IPS-18c (cell line): ENCODE data around the gene PAX5.

Source experiments
- H3K4me3 ChIP-seq: 2 replicates; pipeline ENCODE4 v1.7.0; 2013; ENCODE audit warnings: low read depth, mild to moderate bottlenecking, low read length, moderate library complexity; ENCODE audit not compliant: insufficient read depth
- H3K9me3 ChIP-seq: one replicate; pipeline ENCODE4 v1.6.1; 2013; ENCODE audit warnings: mild to moderate bottlenecking, low read length, moderate library complexity; ENCODE audit not compliant: control insufficient read depth, insufficient read depth

The PAX5 gene

DNA sequence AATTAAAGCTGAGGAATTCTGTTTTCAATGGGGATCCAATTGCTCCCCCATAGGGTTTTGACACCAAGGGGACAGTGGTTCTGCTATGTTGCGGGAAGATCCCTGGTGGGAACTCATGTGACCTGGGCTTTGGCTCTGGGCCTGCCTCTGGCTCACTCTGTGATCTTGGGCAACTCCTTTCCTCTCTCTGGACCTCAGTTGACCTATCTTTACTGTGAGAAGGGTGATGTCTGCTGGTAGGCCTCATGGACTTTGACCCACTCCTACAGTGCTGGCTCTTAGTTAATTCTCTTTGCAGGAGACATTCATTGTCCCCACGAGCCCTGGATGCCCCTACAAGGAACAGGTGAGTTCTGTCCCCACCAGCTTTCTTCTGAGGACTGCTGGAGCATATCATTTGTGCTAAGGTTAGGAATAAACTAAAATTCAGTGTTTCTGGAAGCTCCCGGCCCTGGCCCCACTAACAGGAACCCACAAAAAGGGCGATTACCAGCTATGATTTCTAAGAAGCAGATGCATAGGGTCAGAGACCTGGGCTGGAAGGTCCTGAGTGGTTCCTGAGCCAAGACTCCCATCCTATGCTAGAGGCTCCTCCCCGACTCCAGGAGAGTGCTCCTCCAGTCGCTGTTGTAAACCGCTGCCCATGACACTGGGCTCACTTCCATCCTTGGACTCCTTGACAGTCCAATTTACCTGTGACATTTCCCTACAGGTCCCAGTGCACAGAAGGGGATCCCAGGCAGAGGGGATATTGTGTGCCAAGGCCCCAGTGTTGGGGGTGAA lies 218.3 kb downstream of the PAX5 start:
- H3K9me3 ChIP-seq = no peaks in the 10 kb centered on the region
- no peak overlapping the region for H3K4me3 ChIP-seq

DNA sequence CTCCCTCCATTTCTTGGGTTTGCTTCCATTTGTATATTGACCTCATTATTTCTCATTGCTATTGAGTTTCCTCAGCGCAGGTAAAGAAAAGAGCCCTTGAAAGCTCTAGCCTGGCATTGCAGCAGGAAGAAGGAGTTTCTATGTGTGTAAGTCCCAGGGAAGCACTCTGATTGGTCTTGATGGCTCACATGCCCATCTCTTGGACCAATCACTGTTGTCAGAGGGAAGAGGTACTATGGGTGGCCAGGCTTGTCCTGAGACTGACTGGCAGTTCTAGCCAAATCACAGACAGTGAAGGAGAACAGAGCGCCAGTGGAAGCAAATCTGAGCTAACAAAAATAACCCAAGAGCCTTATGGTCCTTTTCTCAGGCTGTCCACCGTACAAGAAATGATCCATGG lies 219.0 kb downstream of the PAX5 start:
- no peak overlapping the region for H3K4me3 ChIP-seq
- no peaks in the 10 kb centered on the region for H3K9me3 ChIP-seq

DNA sequence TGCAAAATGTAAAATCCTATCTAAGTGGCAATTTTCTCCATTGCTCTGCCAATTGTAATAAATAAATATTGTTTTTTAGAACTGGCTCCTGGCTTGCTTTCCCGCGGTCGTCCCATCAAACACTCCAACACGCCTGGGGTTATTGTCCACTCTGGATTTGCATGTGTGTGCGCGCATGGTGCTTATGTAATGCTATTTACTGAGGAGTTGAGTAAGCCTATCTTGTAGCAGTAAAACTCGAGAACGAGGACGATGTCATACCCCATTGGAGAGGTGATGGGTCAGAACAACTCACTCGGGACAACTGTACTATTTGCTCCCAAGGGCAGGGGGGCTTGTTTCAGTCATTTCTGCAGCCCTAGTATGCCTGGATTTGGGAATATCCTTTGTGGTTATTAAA lies 220.9 kb downstream of the PAX5 start:
- H3K4me3 ChIP-seq = no peak overlapping the region
- no peaks in the 10 kb centered on the region for H3K9me3 ChIP-seq

DNA sequence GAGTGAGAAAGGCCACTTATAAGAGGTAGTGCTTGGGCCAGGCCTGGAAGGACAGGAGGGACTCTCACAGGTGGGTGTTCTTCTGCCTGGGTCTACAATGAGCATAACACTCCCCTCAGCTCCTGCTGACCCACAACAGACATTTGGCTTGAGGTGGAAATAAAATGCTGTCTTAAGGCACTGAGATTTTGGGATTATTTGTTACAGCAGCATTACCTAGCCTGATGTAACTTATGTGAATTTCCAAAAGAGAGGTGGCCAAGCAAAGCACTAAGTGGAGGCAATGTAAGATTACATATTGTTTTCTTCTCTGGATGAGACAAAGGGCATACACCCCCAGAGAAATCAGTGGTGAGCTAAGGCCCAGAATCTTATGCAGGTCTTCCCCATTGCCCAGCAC lies 221.5 kb downstream of the PAX5 start:
- H3K4me3 ChIP-seq = no peak overlapping the region
- H3K9me3 ChIP-seq = no peaks in the 10 kb centered on the region

DNA sequence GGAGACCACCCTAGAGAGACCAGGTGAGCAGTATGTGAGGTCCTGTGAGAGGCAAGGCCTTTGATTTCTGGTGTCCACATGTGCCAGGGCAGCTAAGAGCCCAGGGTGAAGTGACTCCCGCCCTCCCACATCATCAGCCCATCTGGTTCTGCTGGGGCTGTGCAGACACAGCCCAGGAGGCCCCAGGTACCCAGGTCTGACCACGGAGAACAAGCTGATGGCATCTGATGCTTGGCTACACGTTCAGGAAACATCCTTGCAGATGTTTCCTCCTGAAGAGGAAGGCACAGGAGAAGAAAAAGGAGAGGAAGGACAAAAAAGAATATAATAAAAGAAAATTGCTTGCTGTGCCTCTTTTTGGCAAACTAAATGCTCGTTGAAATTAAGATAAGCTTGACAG lies 225.8 kb downstream of the PAX5 start:
- Histone ChIP-seq H3K9me3 (no peaks in the 10 kb centered on the region), H3K4me3 (no peak overlapping the region)

DNA sequence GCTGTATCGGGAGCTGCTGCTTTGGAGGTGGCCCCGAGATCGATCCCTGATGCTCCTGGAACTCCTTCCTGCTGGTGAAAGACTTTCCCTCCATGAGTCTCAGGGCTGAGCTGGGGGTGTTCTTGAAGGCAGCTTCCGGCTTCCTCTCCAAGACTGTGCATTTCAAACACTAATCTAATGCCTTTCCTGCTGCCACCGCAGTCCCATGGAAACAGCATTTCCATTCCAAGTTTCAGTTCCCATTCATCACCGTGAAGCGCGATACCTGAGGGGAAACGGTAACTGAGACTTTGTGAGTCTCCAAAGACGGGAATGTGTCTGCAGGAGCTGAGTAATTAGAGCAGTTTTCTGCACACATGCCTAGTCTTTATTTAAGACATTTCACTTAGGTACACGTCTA lies 230.1 kb downstream of the PAX5 start:
- Histone ChIP-seq H3K9me3 (no peaks in the 10 kb centered on the region), H3K4me3 (no peak overlapping the region)

DNA sequence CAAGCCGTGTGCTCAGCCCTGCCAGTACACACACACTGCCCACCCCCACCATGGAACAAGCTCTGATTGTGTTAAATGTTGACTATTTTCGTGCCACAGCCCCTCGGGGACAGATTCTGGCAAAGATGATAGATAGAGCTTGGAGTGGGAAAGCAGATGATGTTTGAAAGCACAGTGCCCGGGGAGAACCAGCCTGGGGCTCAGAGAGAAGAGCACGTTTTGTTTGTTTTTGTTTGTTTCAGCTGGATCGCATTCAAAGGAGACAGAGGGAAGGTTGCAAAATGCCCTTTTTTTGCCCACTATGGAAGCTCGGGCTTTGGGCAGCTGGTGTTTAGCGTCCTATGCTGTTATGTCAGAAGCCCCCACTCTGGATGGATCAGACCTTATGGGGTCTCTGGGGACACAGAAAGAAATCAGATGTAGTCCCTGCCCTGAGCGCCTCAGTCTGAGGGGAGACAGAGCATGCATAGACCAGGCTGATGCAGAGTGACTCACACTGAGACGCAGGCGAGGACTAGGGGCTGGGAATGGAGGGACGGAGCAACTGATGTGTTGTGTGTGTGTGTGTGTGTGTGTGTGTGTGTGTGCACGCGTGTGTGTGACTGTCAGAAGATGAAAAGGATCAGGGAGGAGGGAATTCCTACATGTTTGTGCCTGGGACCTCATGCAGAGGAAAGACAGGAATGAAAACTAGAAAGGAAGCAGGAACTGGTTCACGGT lies 231.7 kb downstream of the PAX5 start:
- Histone ChIP-seq H3K4me3 (no peak overlapping the region), H3K9me3 (no peaks in the 10 kb centered on the region)

DNA sequence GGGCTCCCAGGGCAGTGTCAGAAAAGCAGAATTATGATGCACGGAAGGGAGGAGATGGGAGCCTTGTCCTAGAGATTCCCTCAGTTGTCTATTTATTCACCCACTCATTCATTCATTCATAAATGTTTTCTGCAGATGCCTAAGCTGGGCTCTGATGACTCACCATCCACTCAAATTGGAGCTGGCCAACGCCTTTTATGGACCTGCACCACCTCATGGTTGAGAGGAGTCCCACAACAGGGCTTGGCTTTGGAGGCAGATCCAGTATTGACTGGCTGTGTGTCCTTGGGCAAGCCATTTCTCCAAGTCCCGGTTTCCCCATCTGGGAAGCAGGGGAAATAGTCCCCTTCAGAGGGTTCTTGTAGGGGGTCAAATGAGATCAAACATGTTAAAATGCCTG lies 233.6 kb downstream of the PAX5 start:
- Histone ChIP-seq H3K9me3 (no peaks in the 10 kb centered on the region), H3K4me3 (no peak overlapping the region)

DNA sequence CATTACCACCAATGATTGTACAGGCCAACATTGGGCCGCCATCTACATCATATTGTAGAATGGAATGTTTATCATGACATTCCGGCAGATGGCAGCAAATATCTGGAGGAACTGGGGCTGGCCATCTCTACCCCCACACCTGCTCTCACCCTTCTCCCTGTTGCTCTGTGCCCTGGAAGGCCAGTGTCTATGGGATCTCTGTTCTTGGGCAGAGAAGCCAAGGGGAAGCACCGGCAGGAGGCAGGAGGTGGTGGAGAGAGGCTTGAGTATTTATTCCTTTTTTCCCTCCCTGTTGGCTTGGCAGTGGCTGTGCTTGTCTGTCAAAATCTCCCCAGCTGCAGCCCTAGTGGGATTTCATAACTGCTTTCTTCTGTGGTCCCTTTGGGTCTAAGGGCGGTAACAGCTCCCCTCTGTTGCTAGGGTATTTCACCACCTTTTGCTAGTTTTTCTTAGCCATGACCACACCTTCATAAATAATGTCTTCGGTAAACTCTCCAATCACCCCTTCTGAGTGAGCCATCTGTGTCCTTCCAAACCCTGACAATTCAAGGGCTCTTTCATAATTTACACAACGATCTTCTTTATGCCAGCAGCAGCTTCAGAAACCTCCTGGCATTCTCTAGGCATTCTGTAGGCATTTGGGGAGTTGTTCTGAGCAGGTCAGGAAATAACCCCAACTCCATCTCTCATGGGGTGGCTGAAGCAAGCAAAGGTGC lies 235.6 kb downstream of the PAX5 start:
- no peaks in the 10 kb centered on the region for H3K9me3 ChIP-seq
- H3K4me3 ChIP-seq = no peak overlapping the region

DNA sequence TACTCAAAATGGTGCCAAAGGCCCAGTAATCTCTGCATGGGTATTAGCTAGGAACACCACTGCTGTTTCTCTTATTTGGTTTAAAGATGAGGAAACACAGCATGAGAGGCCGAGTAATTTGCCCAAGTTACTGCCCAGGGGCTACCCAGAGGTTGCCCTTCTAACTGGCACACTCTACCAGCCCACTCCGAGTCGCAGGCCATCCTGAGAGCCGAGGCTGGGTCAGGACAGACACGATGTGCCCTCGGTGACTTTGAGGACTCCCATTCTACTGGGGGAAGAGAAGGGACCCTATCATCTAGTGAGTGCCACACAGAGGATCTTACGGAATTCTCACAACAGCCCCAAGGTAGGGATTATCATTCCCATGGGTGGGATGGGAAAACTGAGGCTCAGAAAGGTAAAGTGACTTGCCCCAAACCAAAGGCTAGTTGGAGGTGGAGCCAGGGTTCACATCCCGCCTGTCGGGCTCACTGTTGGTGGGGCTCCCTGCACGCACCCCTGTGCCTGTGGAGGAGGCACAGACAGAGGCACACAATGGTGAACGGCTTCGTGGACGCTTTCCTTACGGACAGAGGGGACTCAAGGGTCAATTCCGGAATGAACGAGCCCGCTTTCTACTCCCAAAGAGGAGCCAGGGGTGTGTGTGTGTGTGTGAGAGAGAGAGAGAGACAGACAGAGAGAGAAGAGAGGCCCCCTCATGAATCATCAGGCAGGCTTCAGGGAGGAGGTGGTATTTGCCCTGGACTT lies 236.4 kb downstream of the PAX5 start:
- H3K9me3 ChIP-seq = no peaks in the 10 kb centered on the region
- H3K4me3 ChIP-seq = no peak overlapping the region

DNA sequence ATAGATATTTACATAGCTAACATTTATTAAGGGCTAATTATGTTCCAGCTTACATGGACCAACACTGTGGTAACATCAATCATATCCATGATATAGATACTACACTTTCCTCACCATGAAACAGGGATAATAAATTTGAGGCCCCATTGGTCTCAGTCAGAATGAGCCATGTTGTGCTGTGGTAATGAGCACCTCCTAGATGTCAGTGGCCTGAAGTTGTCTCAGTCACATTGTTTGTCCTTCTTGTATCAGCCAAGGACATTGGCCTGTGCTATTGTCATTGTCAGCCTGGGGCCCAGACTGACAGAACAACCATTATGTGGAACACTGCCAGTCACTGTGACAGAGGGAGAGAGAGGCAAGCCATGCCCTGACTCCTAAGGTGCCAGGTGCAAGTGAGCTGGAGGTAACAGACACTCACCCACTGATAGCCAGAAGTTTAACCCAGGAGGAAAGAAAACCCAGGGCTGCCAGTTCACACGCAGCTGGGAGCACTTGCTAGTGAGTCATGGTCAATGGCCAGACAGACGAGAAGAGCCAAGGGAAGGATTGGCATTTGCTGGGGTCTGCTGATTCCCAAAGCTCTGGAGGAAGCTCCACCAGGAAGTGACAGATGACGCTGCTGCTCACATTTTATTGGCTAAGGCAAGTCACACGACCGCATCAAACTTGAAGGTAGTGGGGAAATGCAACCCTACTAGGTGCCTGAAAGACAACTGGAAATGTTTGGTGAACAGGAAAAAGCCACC lies 237.2 kb downstream of the PAX5 start:
- Histone ChIP-seq H3K4me3 (no peak overlapping the region), H3K9me3 (no peaks in the 10 kb centered on the region)

DNA sequence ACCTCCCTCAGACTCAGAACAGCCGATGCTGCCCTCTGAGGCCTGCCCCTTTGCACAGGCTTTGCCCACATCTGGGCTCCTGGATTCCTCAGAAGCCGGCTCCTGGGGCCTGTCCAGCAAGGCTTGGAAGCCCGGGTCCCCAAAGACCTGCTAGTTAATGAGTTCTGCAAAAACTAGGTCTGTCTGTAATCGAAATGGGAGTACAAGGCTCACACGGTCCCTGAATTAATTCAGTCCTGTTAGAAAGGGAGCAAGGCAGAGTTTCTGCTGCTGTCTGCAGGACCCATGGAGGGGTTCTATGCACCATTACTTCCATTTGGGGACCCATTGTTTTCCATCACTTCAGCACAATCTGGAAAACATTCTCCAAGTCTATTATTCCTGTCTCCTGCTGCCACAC lies 239.6 kb downstream of the PAX5 start:
- H3K9me3 ChIP-seq = no peaks in the 10 kb centered on the region
- H3K4me3 ChIP-seq = no peak overlapping the region

DNA sequence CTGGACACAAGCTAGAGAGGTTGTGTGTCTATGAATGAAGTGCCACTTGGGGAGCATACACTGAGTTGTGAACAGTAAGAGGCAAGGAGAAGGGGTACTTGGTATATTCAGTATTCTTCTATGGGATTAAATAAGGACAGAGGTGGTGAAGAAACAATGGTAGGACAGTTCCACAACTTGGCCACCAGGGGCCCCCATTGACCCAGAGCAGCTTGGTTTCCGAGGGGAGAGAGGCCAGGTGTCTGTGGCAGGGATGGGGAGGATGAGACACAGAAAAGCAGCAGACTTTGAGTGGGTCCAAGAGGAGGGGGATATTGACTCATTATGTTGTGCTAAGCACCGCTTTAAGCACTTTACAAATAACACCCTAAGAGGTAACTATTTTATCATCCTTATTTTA lies 240.8 kb downstream of the PAX5 start:
- H3K9me3 ChIP-seq = no peaks in the 10 kb centered on the region
- no peak overlapping the region for H3K4me3 ChIP-seq

DNA sequence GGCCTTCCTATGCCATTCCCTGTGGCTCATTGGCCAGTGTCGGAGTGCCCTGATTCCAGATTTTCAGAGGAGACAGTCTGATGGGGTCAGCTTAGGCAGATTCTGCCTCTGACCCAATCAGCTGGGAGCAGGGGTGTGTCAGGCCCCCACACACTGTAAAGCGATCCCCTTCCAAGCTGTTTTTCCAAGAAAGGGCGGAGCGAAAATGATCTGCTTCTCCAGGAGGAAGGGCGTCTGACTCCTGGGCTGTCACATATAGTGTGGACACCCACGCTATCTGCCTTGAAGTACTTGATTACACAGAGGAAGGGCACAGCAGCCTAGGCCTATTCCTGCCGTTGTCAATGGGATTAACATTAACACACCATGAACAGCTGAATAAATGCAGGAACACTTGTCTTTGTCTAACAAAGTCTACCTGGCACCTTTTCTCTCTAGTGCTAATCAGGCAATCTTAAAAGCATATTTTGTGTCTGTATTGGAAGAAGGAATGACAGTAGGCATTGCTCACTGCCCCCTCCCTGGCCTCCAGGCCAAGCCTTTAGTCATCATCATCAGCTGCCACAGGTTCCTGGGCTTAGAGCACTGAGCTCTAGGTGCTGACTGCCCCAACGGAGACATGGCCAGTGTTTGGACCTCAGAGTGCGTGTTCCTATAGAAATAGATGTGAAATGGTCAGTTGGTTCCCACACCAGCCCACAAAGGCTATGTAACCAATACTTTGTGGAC lies 242.7 kb downstream of the PAX5 start:
- H3K9me3 ChIP-seq = no peaks in the 10 kb centered on the region
- H3K4me3 ChIP-seq = no peak overlapping the region

DNA sequence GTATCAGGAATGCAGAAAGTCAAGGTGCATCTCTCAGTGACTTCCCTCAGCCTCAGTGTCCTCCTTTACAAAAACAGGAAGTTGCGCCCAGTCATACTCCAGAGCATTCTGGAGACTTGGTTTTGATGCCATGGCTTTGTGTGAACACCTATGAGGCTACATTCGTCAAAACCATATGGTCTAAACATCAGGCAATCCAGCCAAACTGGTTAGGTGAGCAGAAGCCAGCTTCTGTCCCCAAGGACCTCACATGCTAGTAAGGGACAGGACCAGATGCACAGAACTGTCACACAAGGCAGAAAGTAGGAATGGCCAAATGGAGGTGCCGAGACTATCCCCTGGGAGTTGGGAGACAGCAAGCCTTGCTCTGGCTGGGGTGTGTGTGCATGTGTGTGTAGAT lies 244.2 kb downstream of the PAX5 start:
- Histone ChIP-seq H3K9me3 (no peaks in the 10 kb centered on the region), H3K4me3 (no peak overlapping the region)

DNA sequence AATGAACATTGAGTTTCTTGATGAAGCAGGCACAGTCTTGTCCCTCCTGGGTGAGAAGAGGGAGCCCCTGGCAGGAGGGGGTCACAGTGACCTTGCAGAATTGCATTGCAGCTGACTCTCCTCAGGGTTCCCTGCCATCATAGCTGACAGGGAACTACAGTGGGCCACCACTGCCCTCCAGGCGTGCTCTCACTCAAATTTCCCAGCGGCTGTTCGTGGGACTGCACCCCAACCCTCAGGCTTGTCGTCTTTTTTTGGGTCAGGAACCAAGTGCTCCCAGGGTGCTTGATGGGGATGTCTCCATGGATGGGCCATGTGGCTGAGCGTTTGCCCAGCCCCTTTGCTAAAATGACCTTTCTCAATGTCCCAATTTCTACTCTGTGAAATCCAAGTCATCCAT lies 245.5 kb downstream of the PAX5 start:
- no peaks in the 10 kb centered on the region for H3K9me3 ChIP-seq

More for the DNA sequence above, 245.5 kb downstream of the PAX5 start:
- H3K4me3 ChIP-seq = no peak overlapping the region
